ENCODE results near the gene SPANXC.
"Not testable (repeated sequence)": the region's sequence is repeated elsewhere in the genome, so short reads cannot be mapped to it uniquely, and the experiment has no call there.

Gene SPANXC, protein sequence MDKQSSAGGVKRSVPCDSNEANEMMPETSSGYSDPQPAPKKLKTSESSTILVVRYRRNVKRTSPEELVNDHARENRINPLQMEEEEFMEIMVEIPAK

DNA sequence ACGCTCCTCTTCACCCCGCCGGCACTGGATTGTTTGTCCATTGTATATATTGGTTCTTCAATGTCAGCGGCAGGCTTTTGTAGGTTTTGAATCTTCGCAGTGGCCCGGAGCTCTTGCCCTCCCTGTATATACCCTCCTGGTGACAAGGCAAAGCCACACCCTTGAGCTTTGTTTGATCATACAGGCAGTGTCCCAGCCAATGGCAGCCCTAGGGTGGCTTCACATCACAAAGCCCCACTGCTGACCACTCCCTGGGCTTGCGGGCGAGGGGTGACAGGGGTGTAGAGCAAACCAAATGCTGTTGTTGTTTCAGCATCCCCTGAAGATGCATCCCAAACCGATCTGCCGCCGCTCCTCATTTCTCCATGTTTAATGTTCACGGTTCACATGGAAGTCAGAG lies at the start of gene SPANXC:
Gene SPANXC (minus strand): TSS at position 101 of the 400 bp plus-strand sequence. CDS start 60 bp downstream, at position 41.
- DNase-seq (ENCODE audit: low spot score) = not testable (repeated sequence)

DNA sequence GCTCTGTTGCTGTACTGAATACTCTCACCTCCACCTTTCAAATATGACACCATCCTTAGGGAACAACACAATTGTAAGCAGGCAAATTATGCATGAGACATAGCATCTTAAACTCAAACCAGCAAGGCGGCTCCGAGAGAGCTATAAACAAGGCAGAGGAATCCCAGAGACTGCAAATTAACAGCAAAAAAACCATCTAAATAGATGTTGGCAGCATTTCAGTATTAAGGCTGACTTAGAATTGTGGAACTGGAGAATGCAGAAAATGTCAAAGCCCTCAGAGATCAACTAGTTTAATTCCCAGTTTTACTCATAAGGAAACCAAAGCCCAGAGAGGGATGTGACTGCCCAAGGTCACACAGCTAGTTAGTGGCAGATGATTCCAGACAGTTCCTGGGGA lies 37.2 kb upstream of the SPANXC start:
- DNase-seq (ENCODE audit: low spot score) = no peak

DNA sequence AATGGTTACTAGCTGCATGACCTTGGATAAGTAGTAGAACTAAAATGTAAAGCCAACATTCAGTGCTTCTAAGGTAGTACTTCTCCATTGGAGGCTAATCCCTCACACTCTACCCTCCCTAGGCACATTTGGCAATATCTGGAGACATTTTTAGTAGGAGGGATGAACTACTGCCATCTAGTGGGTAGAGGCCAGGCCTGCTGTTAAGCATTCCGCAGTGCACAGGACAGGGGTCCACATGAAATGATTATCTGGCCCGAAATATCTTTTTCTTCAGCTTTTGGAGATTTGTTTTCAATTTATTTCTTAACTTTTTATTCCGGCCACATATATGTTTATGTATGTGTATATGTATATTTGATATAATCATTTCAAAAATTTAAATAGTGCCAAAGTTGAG lies 36.0 kb upstream of the SPANXC start:
- peak; percentile 2 for DNase-seq (ENCODE audit: low spot score)

DNA sequence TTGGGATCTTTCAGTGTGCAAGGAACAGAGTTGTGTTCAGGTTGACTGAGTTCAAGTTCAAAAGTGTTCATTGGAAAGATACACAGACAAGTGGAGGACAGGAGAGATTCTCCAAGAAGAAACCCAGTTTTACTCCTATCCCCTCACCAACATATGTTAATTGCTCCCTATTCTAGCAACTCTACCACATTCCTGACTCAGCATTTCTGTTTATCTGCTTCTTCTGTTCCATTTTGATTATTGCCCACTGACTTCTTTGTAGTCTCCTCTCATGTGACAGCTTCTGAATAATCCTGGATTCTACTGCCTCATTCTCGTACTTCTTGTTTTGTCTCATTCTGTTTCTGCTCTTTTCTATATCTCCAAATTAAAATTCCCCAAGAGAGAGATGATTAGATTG lies 15.8 kb upstream of the SPANXC start:
- DNase-seq (ENCODE audit: low spot score) = no peak

DNA sequence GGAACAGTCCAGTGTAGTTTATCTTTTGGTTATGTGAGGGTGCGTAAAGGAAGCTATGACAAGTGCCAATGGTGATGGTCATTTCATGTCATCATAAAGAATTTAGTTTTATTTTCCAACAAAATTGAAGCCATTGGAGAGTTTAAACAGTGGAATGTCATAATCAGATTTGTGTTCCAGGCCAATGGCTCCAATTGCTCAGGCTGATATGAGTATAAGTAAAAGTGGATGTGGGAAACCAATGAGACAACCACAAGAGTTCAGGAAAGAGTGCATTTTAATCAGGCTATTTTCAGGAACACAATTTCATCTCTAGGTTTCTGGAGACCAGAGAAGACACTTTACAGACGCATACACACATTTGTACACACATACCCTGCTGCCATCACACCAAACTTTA lies 20.7 kb downstream of the SPANXC start:
- DNase-seq (ENCODE audit: low spot score) = no peak

DNA sequence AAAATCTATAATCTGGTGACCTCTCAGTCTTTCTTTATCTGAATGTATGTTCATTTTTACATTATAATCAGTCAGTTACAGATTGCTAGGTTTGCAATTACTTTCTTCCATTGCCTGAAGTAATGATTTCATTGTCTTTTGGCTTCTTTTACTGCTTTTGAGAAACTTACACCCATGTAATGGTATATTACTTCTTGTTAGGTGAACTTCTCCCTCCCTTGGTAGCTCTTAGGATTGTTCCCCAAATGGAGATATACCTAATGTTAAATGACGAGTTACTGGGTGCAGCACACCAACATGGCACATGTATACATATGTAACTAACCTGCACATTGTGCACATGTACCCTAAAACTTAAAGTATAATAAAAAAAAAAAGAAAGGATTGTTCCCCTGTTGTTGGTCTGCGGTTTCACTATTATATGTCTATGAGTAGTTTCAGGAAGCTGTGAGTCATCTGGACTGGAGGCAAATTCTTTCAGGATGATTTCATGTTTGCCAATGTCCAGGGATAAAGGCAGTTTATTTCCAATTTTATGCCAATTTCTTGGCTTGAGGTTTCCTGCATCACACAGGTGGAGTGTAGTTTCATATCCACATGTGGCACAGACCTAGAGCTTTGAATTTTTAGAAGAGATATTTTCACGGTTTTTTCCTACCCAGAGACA lies 21.8 kb downstream of the SPANXC start:
- DNase-seq (ENCODE audit: low spot score) = peak; percentile 25

DNA sequence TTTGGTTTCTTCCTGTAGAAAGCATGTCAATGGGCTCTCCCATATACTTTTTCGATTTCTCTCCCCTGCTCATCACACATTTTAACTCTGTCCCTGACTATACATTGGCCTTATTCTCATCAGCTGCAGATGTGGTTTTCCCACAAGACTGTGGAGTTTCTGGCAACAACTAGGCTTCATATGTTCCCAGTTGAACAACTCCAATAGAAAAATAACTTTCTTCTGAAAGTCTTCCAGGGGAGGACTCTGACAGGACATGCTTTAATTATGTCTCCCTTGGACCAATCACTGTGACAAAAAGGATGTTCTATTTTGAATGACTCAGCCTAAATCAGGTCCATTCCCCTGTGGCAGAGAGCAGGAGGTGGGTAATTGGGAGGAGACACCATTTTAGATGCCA lies 28.1 kb downstream of the SPANXC start:
- no peak for DNase-seq (ENCODE audit: low spot score)

DNA sequence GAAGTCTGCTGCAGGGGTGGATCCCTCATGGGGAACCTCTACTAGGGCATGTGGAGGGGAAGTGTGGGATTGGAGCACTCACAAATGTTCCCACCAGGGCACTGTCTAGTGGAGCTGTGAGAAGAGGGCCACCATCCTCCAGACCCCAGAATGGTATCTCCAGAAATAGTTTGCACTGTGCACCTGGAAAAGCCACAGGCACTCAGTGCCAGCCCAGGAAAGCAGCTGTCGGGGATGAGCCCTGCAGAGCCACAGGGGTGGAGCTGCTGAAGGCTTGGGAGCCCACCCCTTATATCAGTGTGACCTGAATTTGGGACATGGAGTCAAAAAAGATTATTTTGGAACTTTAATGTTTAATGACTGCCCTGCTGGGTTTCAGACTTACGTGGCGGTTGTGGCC lies 40.4 kb downstream of the SPANXC start:
- DNase-seq (ENCODE audit: low spot score) = no peak

Measured in COLO829 (cell line).